Heart right ventricle (tissue), 16 donors: ENCODE results near the gene NFKBIL1. TPM values are rescaled to one million over a fixed set of nuclear protein-coding genes. Genes with fewer than 3 reads are reported as not detected.

Experiments used
- ATAC-seq, 8 donors: fragments of 200-7000 bp; cut with Tn5 transposase; one replicate each; pipeline ENCODE4 v1.9.1; 2020; ENCODE audit warnings: mild to moderate bottlenecking in 8 of 8, moderate library complexity in 8 of 8, moderate number of reproducible peaks in 1 of 8
- DNase-seq, 2 donors: peaks; one replicate each; pipeline ENCODE4 v3.0.0-alpha.2; 2020
- H3K27ac ChIP-seq, 10 donors: fragments of 200-600 bp; sonication (generic) in 2 of 10; one replicate each; pipeline versions ENCODE4 v1.5.0 to v1.8.0; 2020 to 2022; ENCODE audit warnings: mild to moderate bottlenecking in 3 of 10
- H3K27me3 ChIP-seq, 7 donors: fragments of 200-600 bp; one replicate each; pipeline ENCODE4 v1.8.0; 2021 to 2022; ENCODE audit warnings: mild to moderate bottlenecking in 2 of 7
- H3K36me3 ChIP-seq, 9 donors: fragments of 200-600 bp; sonication (generic) in 1 of 9; one replicate each; pipeline versions ENCODE4 v1.5.0 to v1.8.0; 2020 to 2022; ENCODE audit warnings: mild to moderate bottlenecking in 2 of 9
- H3K4me1 ChIP-seq, 9 donors: fragments of 200-600 bp; sonication (generic) in 1 of 9; one replicate each; pipeline versions ENCODE4 v1.5.0 to v1.8.0; 2020 to 2022; ENCODE audit warnings: mild to moderate bottlenecking in 4 of 9
- H3K4me3 ChIP-seq, 10 donors: fragments of 200-600 bp; sonication (generic) in 2 of 10; one replicate each; pipeline versions ENCODE4 v1.5.0 to v1.8.0; 2020 to 2022; ENCODE audit warnings: mild to moderate bottlenecking in 7 of 10, moderate library complexity in 2 of 10
- H3K9me3 ChIP-seq, 11 donors: fragments of 200-600 bp in 10 of 11; sonication (generic) in 2 of 11; one replicate each; pipeline versions ENCODE4 v1.5.0 to v1.8.0; 2013 to 2022; ENCODE audit warnings: mild to moderate bottlenecking in 2 of 11, control low read depth in 1 of 11, moderate library complexity in 1 of 11
- CTCF ChIP-seq, 9 donors: fragments of 200-600 bp; sonication (generic) in 2 of 9; IDR thresholded peaks; one replicate each; pipeline versions ENCODE4 v1.5.0 to v1.8.0; 2021 to 2022; ENCODE audit warnings: antibody characterized with exemption in 9 of 9, mild to moderate bottlenecking in 5 of 9, moderate library complexity in 1 of 9
- WGBS, 2 donors: extraction: QIAGEN DNeasy Blood & Tissue Kit; methylation state at CpG; one replicate each; pipeline ENCODE4 v1.1.7; 2013; ENCODE audit warnings: inconsistent platforms in 1 of 2; 5-methylcytosine and 5-hydroxymethylcytosine counted together
- intact Hi-C, 10 donors: fragments of 100-400 bp; cut with DNase I; formaldehyde crosslinking; loops; one replicate each; pipeline versions ENCODE4 v1.11.1 to v1.14.2; 2022
- polyA plus RNA-seq, 2 donors: library from polyadenylated mRNA; stranded (reverse); fragments of 200-250 nt; gene quantifications; one replicate each; pipeline ENCODE4 v1.2.3, GENCODE V29; 2013
- total RNA-seq, 10 donors: library from RNA; stranded (reverse); fragmentation: NEBNext Ultra II Directional in 3 of 10; extraction: Animal tissue kit (Norgen Biotek cat#: 25700) in 3 of 10; gene quantifications; one replicate each; pipeline versions ENCODE4 v1.2.1 to v1.2.4, GENCODE V29; 2021 to 2023
- donor health status: Arrhythmogenic right ventricular cardiomyopathy.
- donor health status: ischemic (EF 13 %, LVEDD 7.1; RV severe dilation, severe dysfunction).
- donor health status: healthy with polysubstance abuse.
- donor health status: DM: no; HTN: yes; CAD: no.
- donor health status: DM: no; HTN: no; CAD: no.
- donor health status: ischemic (EF 25% LVEDD 6.9; RV normal size, moderate dysfunction).
- donor health status: ischemic (EF 25% LVEDD 5.7; RV mildly dilated, moderate dysfunction).
- donor health status: healthy.
- donor health status: DM: yes; HTN: yes; CAD: no.
- donor health status: Ischemic cardiomyopathy.
- donor health status: ischemic (EF 35%, LVEDD 5.7; RV mildly dilated, moderate dysfunction).
- donor health status: nonischemic (EF 11% LVEDD 7.7; RV severe dilation, severe dysfunction).
- donor health status: DM: yes; HTN: yes; CAD: no.
- donor health status: PGD.
- donor health status: ischemic (EF 29% LVEDD 5.4; RV normal size, mild dysfunction).
- donor health status: nonischemic (EF 23%, LVEDD 6.1; RV moderate dilation, normal function).

NFKBIL1 gene
- total and polyA plus RNA-seq, 12 donors: 9.7 to 22.2 (median 12.1) TPM

DNA sequence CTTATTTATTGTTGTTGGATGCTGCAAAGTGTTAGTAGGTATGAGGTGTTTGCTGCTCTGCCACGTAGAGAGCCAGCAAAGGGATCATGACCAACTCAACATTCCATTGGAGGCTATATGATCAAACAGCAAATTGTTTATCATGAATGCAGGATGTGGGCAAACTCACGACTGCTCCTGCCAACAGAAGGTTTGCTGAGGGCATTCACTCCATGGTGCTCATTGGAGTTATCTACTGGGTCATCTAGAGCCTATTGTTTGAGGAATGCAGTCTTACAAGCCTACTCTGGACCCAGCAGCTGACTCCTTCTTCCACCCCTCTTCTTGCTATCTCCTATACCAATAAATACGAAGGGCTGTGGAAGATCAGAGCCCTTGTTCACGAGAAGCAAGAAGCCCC, 37.4 kb upstream of the NFKBIL1 start:
- H3K36me3 ChIP-seq: peaks cover 0 to 56% (median 0%) of the 10 kb centered on the region in 9 donors
- ATAC-seq: no peak
- 79 to 82% methylated on average over 4 of the region's 4 CpGs for WGBS, 2 donors
- no peak for DNase-seq
- intact Hi-C loops: no loop called here
- H3K4me3 ChIP-seq: no peak overlapping the region
- no peak for TF ChIP-seq CTCF (IDR thresholded peaks at IDR 0.05)
- no peak overlapping the region for H3K27ac ChIP-seq
- no peaks in the 10 kb centered on the region for H3K9me3 ChIP-seq
- H3K27me3 ChIP-seq: no peaks in the 10 kb centered on the region
- no peaks in the 10 kb centered on the region for H3K4me1 ChIP-seq

- DNase-seq (no peak), ATAC-seq (no peak)
- Histone ChIP-seq H3K27me3 (no peaks in the 10 kb centered on the region), H3K36me3 (peaks cover 0 to 32% (median 0%) of the 10 kb centered on the region in 9 donors), H3K27ac (no peak overlapping the region), H3K9me3 (no peaks in the 10 kb centered on the region), H3K4me3 (no peak overlapping the region), H3K4me1 (peaks cover 0 to 12% (median 0%) of the 10 kb centered on the region in 9 donors)
- 61 to 72% methylated on average over 5 of the region's 5 CpGs for WGBS, 2 donors
- intact Hi-C loops: no loop called here
- no peak for TF ChIP-seq CTCF (IDR thresholded peaks at IDR 0.05)
Observed at GRCh38 chr6:31513456-31514165, 33.8 kb upstream of the NFKBIL1 start.

DNA sequence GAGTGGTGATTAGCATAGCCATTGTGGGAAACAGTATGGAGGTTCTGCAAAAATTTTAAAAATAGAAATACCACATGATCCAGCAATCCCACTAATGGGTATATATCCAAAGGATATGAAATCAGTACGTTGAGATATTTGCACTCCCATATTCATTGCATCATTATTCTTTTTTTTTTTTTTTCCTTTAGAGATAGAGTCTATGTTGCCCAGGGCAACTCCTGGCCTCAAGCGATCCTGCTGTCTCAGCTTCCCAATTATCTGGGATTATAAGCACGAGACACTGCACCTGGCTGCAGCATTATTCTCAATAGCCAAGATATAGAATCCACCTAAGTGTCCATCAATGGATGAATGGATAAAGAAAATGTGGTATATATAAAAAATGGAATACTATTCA, 25.6 kb upstream of the NFKBIL1 start:
- Histone ChIP-seq H3K9me3 (no peaks in the 10 kb centered on the region), H3K36me3 (no peaks in the 10 kb centered on the region), H3K4me3 (no peak overlapping the region), H3K4me1 (peaks cover 0 to 12% (median 0%) of the 10 kb centered on the region in 9 donors), H3K27ac (no peak overlapping the region), H3K27me3 (no peaks in the 10 kb centered on the region)
- intact Hi-C loops: no loop called here
- WGBS, 2 donors: 65 to 81% methylated on average over 3 of the region's 3 CpGs
- no peak for ATAC-seq
- no peak for DNase-seq
- TF ChIP-seq CTCF (IDR thresholded peaks at IDR 0.05): no peak

- Histone ChIP-seq H3K9me3 (no peaks in the 10 kb centered on the region), H3K4me1 (peaks cover 0 to 12% (median 0%) of the 10 kb centered on the region in 9 donors), H3K36me3 (peaks cover 0 to 13% (median 12%) of the 10 kb centered on the region in 9 donors), H3K4me3 (no peak overlapping the region), H3K27ac (peak overlapping the region in 1 of 10 donors; percentile 46), H3K27me3 (no peaks in the 10 kb centered on the region)
- no peak for TF ChIP-seq CTCF (IDR thresholded peaks at IDR 0.05)
- no peak for ATAC-seq
- intact Hi-C loops: no loop called here
- 74 to 76% methylated on average over 8 of the region's 8 CpGs for WGBS, 2 donors
- no peak for DNase-seq
Observed at GRCh38 chr6:31525553-31525931, 21.9 kb upstream of the NFKBIL1 start.
